G401 (cell line): ENCODE data around the gene AGBL1. TPM values are rescaled to one million over a fixed set of nuclear protein-coding genes. Genes with fewer than 3 reads are reported as not detected.
A peak's percentile ranks its signal among the peaks of the same experiment; 100 is the strongest.

Source experiments
- DNase-seq: peaks from one replicate; pipeline ENCODE4 v3.0.0-alpha.2; 2015; ENCODE audit warnings: low spot score
- in situ Hi-C: cut with HindIII; loops from 2 replicates; pipeline ENCODE4 v1.10.0; 2016; ENCODE audit warnings: low sequenced_read_pairs, mixed read lengths
- total RNA-seq: library from RNA; depleted of rRNA; stranded (reverse); fragments of >200 nt; shearing (Covaris generic); gene quantifications from 2 replicates; pipeline ENCODE4 v1.2.3, GENCODE V29; 2014

AGBL1 gene
- total RNA-seq, 1 experiment from 2014 or later = not detected

DNA sequence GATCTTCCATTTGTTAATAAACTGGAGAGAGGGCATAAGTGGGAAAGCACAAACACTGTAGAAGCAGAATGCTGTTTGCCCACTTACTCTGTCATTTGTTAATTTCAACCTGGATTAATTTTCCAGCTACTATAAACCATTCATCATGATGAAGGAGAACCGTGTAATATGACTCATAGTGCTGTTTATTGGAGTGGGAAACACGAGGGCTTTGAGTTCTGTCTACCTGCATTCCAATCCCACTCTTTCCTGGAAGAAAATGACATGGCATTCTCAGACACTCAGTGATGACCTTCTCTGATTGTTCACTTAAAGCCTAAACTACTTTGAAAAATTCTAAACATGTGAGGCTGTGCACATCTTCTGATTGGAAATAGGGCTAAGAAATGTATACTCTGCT, 826.7 kb downstream of the AGBL1 start:
- in situ Hi-C loops = no loop called here
- DNase-seq = no peak

GRCh38 chr15:86911022-86911421, 831.4 kb downstream of the AGBL1 start:
- DNase-seq = no peak
- in situ Hi-C loops = no loop called here

DNA sequence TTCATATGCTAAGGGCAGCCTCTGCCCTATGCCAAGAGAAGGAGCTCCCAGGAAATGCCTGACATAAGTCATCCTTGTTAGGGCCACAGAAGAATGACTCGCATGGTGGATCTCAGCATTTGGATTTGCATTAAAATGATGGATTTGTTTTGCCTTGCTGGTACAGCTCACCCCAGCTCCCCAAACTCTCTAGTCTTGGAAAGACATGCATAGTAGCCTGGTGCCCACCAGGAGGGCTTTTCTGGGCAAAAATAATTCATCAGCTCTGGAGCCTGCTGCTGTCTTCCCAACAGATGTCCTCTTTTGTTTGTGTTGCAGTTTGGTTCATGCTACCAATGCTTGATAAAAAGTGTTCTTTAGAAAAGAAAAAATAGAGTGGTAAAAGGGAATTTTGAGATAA, 833.0 kb downstream of the AGBL1 start:
- DNase-seq = peak; percentile 11
- in situ Hi-C loops = no loop called here

DNA sequence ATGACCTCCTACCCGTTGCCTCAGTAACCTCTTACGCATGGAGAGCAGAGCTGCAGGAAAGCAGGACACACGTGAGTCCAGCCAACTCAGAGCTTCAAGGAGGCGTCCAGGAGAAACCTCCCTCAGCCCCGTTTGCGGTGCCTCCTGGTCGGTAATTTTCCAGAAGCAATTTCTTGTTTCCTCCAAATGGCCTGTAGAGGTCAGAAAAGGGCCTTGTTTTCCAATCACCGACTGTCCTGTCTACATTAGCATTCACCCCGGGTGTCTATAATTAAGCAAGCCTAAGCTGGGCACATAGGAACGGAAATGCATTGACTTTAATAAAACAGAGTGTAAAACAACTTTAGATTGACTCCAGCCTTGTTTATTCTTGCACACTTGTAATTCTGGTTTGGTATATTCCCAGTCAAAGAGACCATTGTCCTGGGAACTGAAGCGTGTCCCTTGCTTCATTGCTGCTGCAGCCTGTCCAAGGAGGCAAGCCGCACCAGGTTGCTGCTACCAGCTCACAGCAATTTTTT, 836.2 kb downstream of the AGBL1 start:
- DNase-seq = peak; percentile 91
- in situ Hi-C loops = no loop called here

- DNase-seq = peak; percentile 74
- in situ Hi-C loops = no loop called here
Observed at GRCh38 chr15:86916671-86917360, 837.1 kb downstream of the AGBL1 start.

DNA sequence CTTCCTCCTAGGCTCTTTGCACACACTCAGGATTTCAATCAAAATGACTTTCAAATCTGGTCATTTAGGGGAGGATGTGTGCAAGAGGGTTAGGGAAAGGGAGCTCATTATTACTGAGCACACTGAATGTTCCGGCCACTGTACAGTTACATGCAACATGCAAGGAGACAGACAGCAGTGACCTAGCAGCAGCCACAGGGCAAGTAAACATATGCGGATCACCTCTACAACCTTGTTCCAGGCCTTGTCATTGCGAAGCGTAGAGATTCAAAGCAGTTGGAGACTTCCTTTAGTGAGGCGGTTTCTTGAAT, 837.6 kb downstream of the AGBL1 start:
- in situ Hi-C loops = no loop called here
- no peak for DNase-seq

DNA sequence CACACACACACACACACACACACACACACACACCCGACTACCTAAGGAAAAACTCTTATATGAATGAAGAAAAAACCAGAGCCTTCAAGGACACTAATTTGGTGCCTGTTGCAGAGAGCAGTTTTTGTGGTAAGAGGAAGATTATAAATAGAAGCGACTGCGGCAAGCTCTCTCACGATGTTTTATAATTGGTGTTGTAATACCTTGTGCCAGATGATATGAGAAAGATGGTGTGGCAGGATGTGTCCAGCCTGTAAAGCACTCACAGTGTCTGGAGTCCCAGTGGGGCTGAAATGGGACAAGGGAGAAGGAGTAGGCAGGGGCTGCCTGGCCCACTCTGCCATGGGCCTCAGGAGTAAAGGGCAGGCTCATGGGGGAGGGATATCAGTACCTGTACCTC, 839.9 kb downstream of the AGBL1 start:
- DNase-seq = no peak
- in situ Hi-C loops = no loop called here

DNA sequence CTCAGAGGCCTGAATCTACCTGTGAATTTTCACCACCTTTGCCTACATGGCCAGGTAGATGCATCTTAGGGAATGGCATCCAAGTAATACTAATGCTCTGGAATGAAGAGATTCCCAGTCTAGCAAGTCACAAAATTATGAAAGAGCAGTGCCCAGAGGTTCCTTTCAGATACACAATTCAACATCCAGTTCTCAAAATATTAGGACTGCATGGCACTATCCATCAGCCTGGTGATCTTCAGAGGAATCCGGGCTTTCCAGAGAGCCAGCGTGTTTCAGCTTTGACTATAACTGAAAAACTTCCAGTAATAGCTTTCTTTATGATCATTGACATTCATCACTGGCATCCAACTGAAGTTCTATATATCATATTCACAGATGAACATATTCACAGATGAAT, 849.8 kb downstream of the AGBL1 start:
- in situ Hi-C loops = no loop called here
- no peak for DNase-seq

- in situ Hi-C loops = no loop called here
- no peak for DNase-seq
Observed at GRCh38 chr15:86932456-86932855, 852.8 kb downstream of the AGBL1 start.

DNA sequence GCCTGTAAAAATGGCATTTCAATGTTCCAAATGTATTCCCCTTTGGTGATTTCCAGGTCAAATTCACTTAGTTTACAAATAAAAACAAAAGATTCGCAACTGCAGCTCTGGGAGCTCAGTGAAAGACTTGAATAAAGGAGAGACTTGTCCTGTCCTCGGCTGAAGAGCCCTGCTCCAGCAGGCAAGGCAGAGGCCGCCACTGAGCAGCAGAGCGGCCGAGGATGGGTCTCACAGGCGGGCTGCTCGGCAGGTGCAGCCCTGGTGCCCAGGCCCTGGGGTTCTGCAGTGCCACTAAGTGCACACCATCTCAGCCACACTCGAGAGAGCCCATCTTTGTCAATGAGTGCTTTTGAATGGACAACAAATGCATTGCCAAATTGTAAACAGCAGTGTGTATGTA, 856.2 kb downstream of the AGBL1 start:
- in situ Hi-C loops = no loop called here
- DNase-seq = no peak

DNA sequence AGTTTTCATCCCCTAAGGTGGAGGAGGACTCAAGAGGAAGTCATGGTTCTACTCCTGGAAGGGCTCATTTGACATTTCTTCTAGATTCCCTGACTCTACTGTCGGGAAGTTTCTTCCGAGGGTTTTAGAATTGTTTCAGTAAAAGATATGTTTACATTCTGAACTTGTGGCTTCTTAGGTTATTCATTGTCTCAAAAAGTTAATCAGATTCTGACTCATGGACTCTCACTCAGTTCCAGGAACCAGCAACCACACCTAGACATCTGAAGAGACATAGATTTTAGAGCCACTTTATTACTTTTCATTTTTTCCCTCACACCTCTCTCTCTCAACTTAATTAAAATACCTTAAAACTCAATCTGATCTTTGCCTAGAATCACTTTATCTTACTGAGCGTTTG, 862.6 kb downstream of the AGBL1 start:
- DNase-seq = no peak
- in situ Hi-C loops = no loop called here

GRCh38 chr15:86948719-86949118, 869.0 kb downstream of the AGBL1 start:
- in situ Hi-C loops = no loop called here
- DNase-seq = no peak

- in situ Hi-C loops = no loop called here
- DNase-seq = no peak
Observed at GRCh38 chr15:86959254-86959653, 879.6 kb downstream of the AGBL1 start.

DNA sequence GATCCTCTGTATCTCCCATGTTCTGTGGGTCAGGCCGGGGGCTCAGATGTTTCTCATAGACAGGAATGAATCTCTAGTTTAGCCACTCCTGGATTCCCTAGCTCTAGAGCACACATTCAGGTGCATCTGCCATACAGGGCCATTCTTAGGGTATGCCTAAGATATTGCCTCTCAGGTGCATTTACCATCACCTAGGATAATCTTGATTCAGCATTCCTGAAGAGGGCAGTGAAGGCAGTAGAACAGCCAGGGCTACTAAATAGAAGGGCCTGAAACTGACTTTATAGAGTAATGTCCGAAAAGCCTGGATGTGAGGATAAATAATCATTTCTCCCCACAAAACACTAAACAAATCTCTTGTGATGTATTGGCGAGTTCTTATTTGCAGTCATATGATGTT, 882.0 kb downstream of the AGBL1 start:
- no peak for DNase-seq
- in situ Hi-C loops = no loop called here

DNA sequence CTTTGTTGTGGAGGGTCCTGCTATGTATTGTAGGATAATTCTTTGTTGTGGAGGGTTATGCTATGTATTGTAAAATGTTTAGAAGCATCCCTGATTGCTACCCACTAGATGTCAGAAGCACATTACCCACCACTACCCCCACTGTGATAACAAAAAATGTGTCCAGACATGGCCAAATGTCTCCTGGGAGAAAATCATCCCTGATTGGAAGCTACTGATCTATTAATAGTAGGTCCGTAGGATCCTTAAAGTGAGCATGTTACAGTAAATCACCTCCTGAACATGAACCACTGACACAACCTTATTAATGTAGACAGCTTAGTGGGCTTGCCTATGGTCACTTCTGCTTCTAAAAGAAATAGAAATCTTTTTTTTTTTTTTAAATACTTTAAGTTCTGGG, 884.6 kb downstream of the AGBL1 start:
- in situ Hi-C loops = no loop called here

DNA sequence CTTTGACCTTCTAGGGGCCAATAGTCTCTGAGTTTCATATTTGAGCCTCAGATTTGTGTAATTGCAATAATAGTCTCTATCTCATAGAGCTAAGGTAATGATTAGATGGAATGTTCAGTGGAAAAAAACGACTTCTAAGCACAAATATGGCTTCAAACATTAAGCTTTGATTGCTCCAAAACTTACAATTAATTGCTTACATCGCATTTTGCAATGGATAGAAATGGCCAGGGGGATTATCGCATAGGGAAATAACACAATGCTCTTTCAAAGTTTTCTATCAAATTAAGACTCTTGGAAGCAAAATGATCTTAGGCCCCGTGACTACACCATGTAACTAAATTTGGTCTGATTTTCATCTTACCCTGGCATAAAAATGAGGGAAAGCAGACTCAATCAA, 888.6 kb downstream of the AGBL1 start:
- in situ Hi-C loops = no loop called here
- DNase-seq = no peak

More for the DNA sequence above, 884.6 kb downstream of the AGBL1 start:
- no peak for DNase-seq

GRCh38 chr15:86969364-86969763, 889.7 kb downstream of the AGBL1 start:
- in situ Hi-C loops = no loop called here
- no peak for DNase-seq

GRCh38 chr15:86973284-86973844, 893.7 kb downstream of the AGBL1 start:
- no peak for DNase-seq
- in situ Hi-C loops = no loop called here

- in situ Hi-C loops = no loop called here
Observed at GRCh38 chr15:86988033-86988432, 908.4 kb downstream of the AGBL1 start.

GRCh38 chr15:87021751-87022150, 942.1 kb downstream of the AGBL1 start:
- DNase-seq = no peak
- in situ Hi-C loops = no loop called here

More at GRCh38 chr15:86988033-86988432, 908.4 kb downstream of the AGBL1 start:
- DNase-seq = no peak

- in situ Hi-C loops = no loop called here
- DNase-seq = no peak
Observed at GRCh38 chr15:87031540-87032230, 952.0 kb downstream of the AGBL1 start.
